Astrocyte of the spinal cord (primary cell): ENCODE data around the gene SMIM7.

Experiments
- DNase-seq: peaks from one replicate; pipeline ENCODE4 v3.0.0; 2011; ENCODE audit warnings: low read depth, low spot score
- H3K4me3 ChIP-seq: 2 replicates; pipeline ENCODE4 v1.5.1; 2011; ENCODE audit warnings: low read depth, mild to moderate bottlenecking, low read length, moderate library complexity
- in situ Hi-C: cut with HindIII; loops from 2 replicates; pipeline ENCODE4 v1.10.0; 2017; ENCODE audit warnings: low sequenced_read_pairs
- TF ChIP-seq, protein P1 (sequence below): IDR thresholded peaks from 2 replicates; pipeline ENCODE4 v1.5.1; 2012; ENCODE audit warnings: low read depth, mild to moderate bottlenecking, low read length, inconsistent platforms

Gene SMIM7

DNA sequence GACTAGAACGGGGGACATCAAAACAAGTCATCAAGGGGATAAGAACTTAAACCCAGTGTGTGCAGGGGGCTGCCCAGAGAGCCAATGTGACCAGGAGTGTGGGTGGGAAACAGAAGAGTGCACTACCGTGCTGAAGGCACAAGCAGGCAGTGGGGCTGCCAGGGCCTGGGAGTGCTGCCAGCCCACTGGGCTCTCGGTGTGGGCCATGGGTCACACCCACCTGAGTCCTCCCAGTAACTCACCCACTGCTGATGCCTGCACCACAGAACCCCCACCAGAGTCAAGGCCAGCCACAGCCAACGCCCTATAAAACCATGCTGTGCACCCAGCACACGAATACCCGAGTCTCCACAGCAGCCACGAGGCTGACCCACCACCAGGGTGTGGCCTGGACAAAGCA lies 40.5 kb downstream of the SMIM7 start:
- no peak overlapping the region for H3K4me3 ChIP-seq
- in situ Hi-C loops: no loop called here
- TF ChIP-seq, protein P1, sequence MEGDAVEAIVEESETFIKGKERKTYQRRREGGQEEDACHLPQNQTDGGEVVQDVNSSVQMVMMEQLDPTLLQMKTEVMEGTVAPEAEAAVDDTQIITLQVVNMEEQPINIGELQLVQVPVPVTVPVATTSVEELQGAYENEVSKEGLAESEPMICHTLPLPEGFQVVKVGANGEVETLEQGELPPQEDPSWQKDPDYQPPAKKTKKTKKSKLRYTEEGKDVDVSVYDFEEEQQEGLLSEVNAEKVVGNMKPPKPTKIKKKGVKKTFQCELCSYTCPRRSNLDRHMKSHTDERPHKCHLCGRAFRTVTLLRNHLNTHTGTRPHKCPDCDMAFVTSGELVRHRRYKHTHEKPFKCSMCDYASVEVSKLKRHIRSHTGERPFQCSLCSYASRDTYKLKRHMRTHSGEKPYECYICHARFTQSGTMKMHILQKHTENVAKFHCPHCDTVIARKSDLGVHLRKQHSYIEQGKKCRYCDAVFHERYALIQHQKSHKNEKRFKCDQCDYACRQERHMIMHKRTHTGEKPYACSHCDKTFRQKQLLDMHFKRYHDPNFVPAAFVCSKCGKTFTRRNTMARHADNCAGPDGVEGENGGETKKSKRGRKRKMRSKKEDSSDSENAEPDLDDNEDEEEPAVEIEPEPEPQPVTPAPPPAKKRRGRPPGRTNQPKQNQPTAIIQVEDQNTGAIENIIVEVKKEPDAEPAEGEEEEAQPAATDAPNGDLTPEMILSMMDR: no peak
- no peak for DNase-seq

DNA sequence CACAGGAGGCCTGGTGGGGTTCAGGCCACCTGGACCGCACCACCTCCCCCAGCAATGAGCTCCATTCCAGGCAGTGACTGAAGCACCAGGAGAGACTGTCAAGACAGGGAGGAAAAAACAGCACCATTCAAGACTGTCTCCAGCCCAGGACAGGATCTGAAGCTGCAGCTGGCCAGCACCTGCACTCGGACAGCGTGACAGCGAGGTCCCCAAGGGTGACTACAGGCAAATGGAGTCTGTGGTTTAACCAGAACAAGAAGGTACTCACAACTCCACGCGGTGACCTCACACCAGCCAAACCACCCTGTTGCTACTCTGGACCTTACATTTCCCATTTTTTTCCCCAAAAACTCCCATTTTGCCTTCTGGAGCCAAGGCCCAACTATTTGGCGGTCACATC lies 41.7 kb downstream of the SMIM7 start:
- TF ChIP-seq, protein P1: no peak
- no peak overlapping the region for H3K4me3 ChIP-seq
- in situ Hi-C loops: no loop called here
- no peak for DNase-seq

DNA sequence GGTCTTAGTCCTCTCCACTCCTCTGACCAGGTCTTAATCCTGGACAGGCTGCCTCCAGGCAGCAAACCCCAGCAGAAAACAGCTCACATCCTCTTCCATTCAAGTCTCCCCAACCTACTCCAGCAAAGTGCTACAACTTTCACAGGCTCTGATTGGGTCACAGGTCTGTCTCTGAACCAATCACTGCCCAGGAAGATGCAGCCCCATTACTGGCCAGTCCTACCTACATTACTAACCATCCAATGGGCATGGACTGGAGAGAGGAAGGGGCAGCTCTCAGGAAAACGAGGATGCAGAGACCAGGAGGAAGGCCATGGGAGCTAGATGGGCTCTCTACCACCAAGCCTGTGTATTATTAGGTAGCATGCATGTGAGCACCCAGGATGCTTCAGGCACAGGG lies 44.1 kb downstream of the SMIM7 start:
- DNase-seq: no peak
- in situ Hi-C loops: no loop called here
- no peak overlapping the region for H3K4me3 ChIP-seq
- TF ChIP-seq, protein P1: no peak

DNA sequence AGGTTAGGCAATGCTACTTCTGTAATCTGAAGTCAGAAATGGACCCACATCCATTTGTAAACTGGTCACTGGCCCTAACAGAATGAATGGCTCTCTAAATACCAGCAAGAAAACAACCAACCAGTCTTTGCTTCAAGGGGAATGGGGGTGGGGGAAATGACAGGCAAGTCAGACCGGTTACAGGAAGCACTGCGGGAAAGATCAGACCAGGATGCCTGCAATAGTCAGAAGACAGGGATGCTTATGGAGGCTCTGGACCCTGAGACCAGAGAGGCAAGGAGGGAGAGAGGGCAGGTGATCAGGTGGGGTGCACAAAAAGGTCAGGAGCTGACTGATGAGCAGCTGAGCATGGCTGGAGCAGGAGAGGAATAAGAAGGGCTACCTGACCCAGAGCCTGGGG lies 45.0 kb downstream of the SMIM7 start:
- no peak for DNase-seq
- in situ Hi-C loops: no loop called here
- TF ChIP-seq, protein P1: no peak
- no peak overlapping the region for H3K4me3 ChIP-seq

DNA sequence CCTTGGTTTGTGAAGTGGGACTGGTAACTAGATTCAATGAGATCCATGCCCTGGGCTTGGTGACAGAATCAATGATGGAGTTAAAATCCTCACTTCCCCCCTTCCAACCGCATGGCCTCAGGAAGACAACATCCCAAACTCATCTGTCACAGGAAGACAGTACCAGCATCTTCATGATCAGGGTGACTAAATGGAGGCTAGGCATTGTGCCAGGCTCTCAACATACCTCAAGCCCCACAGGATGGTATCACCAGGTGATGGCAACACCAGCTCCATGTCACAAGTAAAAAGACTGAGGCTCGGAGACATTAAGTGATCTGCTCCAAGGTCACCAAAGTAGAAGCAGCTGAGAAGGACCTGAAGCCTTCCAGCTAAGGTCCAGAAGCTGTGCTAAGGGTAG lies 46.1 kb downstream of the SMIM7 start:
- no peak overlapping the region for H3K4me3 ChIP-seq
- in situ Hi-C loops: no loop called here
- TF ChIP-seq, protein P1: no peak
- DNase-seq: no peak

DNA sequence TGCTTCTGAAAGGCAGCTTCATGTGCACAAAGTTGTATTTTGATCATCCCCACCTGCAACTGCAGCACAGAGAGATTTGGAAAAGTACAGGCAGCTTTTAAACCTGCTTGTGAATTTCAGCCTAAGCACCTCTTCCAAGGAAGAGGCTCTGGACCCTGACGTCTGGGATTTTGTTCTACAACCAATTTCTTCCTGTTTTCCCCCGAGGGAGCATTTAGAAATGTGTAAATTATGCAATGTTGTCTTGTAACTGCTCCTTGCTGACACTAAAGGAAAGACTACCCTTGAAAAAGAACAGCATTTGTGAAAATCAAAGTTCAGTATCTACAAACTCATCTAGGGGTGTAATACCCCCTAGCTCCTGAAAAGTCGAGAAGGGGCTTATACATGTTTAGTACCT lies 47.3 kb downstream of the SMIM7 start:
- TF ChIP-seq, protein P1: no peak
- H3K4me3 ChIP-seq: no peak overlapping the region
- in situ Hi-C loops: no loop called here
- no peak for DNase-seq

DNA sequence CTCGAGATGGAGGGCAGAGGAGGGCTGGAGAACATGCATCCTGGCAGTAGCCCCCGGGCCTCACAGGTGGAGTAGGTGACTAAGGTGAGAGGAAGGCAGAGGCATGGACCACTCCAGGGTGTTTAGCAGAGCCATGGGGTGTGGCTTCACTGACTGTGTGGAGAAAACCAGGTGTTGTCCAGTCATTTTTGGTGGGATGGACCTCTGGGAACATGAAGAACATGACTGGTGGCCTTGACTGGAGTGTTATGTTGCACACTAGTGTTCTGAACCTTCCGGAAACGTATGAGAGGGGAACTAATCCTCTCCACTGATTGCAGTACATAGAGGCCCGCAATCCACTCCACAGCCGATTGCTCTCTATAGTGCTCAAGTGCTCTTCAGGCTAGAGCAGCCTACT lies 48.8 kb downstream of the SMIM7 start:
- DNase-seq: no peak
- in situ Hi-C loops: no loop called here
- H3K4me3 ChIP-seq: no peak overlapping the region
- TF ChIP-seq, protein P1: no peak
